Stimulated activated CD4-positive, alpha-beta T cell treated with anti-CD3 and anti-CD28 coated beads, Interleukin-15, amount 100 ng/mL, for 48 hours (primary cell): ENCODE data around the gene KNDC1.

Experiments
- DNase-seq, 2 donors: peaks; one replicate each; pipeline ENCODE4 v3.0.0-alpha.2; 2020; ENCODE audit warnings: low read depth in 2 of 2

KNDC1 gene

DNA sequence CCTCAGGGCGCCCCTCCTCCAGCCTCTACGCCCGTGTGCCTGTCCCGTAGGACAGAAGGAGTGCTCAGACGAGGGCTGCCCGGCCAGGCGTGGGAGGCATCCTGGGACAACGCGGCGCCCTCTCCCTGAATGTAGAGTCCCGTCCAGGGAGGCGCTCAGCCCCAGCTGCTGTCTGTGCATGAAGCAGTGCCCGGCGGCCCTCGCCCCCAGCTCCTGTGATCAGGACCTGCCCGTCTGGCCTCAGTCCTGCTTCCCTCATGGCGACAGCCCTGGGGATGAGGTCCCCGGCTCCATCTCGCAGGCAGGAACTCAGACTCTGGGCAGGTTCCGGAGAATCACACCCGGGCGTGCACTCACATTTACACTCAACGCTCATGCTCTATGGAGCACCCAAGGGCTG lies 45.1 kb downstream of the KNDC1 start:
- no peak for DNase-seq

DNA sequence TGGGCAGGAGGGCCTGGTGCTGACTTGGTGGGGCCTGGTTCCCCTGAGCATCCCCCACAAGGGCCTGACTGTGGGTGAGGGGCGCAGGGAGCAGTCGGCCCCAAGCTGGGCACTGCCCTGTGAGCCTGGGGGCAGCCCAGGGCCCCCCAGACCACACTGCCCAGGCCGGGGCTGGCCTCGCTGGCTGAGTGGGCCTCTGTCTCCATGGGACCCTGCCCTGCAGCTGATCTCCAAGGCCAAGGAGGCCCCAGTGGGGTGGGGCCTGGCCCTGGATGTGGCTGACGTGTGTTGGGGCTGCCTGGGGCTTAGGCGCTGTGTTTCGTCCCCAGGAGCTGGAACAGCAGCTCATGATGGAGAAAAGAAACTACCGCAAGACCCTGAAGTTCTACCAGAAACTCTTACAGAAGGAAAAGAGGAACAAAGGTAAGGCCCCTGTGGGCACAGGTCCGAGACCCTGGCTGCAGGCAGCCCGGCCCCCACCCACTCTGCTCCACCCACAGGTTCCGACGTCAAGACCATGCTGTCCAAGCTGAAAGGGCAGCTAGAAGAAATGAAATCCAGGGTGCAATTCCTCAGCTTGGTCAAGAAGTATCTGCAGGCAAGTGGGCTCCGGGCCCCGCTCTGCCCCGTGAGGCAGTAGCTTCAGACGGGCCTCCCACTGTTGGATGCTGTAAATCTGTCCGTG lies 46.5 kb downstream of the KNDC1 start:
- no peak for DNase-seq

GRCh38 chr10:133207041-133207600 lies 47.1 kb downstream of the KNDC1 start:
- DNase-seq = no peak

DNA sequence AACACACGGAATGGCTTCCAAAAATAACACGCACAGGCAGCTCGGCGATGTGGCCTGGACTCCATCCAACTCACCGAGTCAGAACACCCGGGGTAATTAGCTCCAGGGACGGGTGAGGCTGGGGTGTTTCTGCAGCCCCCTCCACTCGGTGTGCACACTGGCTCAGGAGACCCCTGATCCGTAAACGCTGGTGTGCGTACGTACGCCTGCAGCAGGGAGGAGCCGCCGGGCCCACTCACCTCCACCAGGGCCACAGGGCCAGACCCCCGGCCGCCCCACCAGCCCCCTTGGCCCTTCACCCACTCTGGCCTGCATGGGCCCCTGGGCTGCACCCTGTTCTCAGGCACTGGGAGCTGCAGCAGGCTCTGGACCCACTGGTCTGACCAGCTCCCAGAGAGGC lies 47.6 kb downstream of the KNDC1 start:
- DNase-seq = no peak

DNA sequence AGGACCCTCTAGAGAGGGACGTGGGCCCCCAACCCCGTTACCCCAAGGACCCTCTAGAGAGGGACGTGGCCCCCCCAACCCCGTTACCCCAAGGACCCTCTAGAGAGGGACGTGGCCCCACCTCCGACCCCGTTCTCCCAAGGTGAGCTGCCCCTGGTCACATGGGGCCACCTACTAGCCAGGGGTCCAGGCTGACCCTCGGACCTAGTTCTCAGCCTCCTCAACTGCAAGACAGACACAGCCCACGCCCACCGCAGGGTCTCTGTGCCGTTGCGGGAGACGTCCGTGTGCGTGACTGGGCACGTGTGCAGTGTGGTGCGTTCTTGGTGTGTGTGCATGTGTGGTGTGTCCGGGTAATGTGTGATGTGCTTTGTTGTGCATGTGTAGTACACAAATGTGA lies 48.4 kb downstream of the KNDC1 start:
- no peak for DNase-seq

DNA sequence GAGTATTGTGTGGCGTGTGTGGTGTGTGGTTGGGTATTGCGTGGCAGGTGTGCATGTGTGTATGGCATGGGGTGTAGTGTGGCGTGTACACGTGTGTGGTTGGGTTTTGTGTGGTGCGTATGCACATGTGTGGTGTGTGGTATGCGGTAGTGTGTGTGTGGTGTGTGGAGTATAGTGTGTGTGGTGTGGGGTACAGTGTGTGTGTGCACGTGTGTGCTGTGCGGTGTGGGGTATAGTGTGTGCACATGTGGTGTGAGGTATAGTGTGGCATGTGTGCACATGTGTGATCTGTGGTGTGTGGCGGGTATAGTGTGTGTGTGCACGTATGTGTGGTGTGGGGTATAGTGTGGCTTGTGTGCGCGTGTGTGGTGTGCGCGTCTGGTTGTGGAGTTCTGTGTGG lies 49.1 kb downstream of the KNDC1 start:
- DNase-seq = no peak

GRCh38 chr10:133209641-133210040 lies 49.6 kb downstream of the KNDC1 start:
- no peak for DNase-seq

DNA sequence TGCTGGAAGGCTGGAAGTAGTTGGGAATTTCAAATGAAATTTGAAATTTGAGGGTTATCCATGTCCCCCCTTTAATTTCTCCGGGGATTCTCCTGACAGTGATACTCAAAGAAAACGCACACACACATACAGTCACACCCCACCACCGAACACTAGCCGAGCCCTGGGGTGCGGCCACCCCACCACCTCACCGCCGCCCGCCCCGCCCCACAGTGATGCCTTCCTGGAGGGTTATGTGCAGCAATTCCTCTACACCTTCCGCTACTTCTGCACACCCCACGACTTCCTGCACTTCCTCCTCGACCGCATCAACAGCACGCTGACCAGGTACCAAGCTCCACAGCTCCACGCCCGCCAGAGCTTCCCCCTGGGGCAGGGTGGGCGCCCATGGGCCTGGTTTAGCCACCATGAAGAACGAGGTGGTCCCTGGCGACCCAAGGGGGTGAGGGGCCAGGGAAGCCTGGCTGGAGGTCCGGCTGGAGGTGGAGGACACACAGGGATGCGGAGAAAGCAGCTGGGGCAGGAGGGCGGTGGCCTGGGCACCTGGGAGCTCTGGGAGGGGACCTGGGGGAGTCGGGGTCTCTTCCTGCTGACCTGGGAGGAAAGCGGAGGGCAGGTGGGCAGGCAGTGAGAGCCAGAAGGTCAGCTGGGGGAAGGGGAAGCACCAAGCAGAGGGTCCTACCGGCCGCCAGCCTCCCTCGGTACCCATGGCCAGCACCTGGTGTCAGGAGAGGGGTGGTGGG lies 50.5 kb downstream of the KNDC1 start:
- DNase-seq = no peak

- no peak for DNase-seq
Measured at GRCh38 chr10:133211141-133211830, 51.3 kb downstream of the KNDC1 start.

DNA sequence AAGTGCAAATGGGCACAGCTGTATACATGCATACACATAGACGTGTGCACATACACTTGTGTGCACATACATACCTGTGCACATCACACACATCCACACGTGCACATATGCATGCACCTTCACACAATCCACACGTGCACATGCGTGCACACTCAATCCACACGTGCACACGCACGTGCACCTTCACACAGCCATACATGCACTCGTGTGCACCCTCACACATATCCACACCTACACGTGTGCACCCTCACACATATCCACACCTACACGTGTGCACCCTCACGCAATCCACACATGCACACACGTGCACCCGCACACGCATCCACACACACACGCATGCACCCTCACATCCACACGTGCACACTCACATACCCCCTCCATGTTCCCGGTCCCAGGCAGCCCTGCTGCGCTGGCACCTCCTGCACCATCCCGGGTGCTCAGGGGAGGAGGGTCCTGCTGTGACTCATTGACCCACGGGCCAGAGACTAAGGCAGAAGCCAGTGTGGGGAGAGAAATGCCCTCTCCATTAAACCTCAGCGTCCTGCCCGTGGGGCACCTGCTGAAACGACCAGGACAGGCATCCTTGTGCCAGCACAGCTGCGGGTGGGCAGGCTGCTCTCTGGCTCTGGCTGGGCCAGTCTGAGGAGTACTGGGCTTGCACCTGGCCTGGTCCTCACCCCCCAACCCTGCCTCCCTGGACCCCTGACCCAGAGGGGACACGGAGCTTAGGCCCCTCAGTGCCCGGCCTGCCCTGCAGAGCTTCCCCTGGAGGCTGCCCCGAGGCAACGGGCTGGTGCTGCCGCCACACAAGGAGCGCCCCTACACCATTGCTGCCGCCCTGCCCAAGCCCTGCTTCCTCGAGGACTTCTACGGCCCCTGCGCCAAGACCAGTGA lies 52.2 kb downstream of the KNDC1 start:
- no peak for DNase-seq

DNA sequence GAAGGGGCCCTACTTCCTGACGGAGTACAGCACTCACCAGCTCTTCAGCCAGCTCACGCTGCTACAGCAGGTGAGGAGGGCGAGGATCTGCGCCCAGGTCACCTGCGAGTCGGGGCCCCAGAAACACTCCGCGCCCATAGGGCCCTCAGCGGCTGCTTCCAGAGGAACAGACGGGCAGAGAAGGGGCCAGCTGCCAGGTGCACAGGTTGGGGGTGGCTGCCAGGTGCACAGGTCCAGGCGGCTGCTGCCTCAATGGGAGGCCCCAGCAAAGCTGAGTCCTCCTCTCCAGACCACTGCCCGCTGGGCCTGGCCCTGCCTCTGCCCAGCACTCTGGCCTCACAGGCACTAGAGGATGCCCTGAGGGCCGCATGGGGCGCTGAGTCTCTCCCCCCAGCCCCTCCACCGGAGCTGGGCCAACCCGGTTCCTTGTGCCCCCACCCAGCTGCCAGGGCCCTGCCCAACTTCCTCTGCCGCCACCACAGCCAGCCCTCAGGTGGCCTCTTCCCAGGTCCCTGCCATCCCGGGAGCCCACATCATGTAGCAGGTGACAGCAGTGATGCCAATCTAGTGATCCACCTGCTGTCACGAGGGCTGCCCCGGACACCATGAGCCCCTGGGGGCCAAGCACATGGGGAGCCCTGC lies 53.0 kb downstream of the KNDC1 start:
- no peak for DNase-seq

- DNase-seq = no peak
Measured at GRCh38 chr10:133213641-133214467, 53.8 kb downstream of the KNDC1 start.

- no peak for DNase-seq
Measured at GRCh38 chr10:133214468-133215410, 54.7 kb downstream of the KNDC1 start.

- no peak for DNase-seq
Measured at GRCh38 chr10:133215586-133215985, 55.6 kb downstream of the KNDC1 start.

DNA sequence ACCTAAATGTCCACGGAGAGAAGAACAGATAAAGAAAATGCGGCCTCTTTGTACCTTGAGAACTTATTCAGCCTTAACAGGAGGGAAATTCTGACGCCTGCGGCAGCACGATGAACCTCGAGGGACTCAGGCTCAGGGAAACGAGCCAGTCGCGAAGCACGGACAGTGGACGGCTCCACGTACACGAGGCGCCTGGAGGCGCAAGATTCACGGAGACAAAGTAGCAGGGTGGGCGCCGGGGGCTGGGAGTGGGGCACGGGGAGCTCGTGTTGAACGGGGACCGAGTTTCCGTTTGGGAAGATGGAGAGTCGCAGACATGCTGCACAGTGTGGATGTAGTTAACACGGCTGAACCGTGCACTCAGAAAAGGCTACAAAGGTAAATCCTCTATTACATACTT lies 56.8 kb downstream of the KNDC1 start:
- no peak for DNase-seq

GRCh38 chr10:133217800-133218589 lies 58.0 kb downstream of the KNDC1 start:
- no peak for DNase-seq

GRCh38 chr10:133218891-133219290 lies 58.9 kb downstream of the KNDC1 start:
- DNase-seq = no peak

DNA sequence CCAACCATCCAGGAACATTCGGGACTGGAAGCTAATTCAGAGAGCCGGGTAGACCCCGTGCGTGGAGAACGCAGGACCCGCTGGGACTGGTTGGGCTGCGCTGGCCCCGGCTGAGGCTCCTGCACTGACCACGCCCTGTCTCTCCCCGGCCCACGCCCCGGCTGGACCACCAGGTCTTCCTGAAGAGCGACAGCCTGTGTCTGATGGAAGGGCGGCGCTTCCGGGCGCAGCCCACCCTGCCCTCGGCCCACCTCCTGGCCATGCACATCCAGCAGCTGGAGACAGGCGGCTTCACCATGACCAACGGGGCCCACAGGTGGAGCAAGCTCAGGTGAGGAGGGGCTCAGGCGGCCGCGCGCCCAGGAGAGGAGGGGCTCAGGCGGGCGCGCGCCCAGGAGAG lies 59.8 kb downstream of the KNDC1 start:
- no peak for DNase-seq
